Spleen (tissue), 13 donors: ENCODE measurements around the gene STK10. TPM values are rescaled to one million over a fixed set of nuclear protein-coding genes. Genes with fewer than 3 reads are reported as not detected.

Experiments used
- DNase-seq: peaks from one replicate; pipeline ENCODE4 v3.0.0-alpha.2; 2020
- H3K27ac ChIP-seq, 8 donors: fragments of 200-600 bp; sonication (generic) in 7 of 8; 1 replicate in 4 of 8; 2 replicates in 4 of 8; pipeline versions ENCODE4 v1.5.0 to v1.8.0; 2016 to 2021; ENCODE audit warnings: inconsistent platforms in 4 of 8, mild to moderate bottlenecking in 4 of 8, moderate library complexity in 1 of 8
- H3K27me3 ChIP-seq, 7 donors: fragments of 200-600 bp; sonication (generic) in 6 of 7; replicated peaks in 1 of 7; 1 replicate in 4 of 7; 2 replicates in 3 of 7; pipeline versions ENCODE4 v1.5.0 to v1.8.0; 2016 to 2021; ENCODE audit warnings: inconsistent platforms in 3 of 7, mild to moderate bottlenecking in 1 of 7
- H3K36me3 ChIP-seq, 6 donors: fragments of 200-600 bp; sonication (generic) in 5 of 6; 1 replicate in 4 of 6; 2 replicates in 2 of 6; pipeline versions ENCODE4 v1.5.0 to v1.8.0; 2016 to 2021; ENCODE audit warnings: inconsistent platforms in 2 of 6
- H3K4me1 ChIP-seq, 6 donors: fragments of 200-600 bp; sonication (generic) in 5 of 6; 1 replicate in 3 of 6; 2 replicates in 3 of 6; pipeline versions ENCODE4 v1.5.0 to v1.8.0; 2016 to 2021; ENCODE audit warnings: inconsistent platforms in 3 of 6
- H3K4me3 ChIP-seq, 8 donors: fragments of 200-600 bp; sonication (generic) in 7 of 8; 1 replicate in 4 of 8; 2 replicates in 4 of 8; pipeline versions ENCODE4 v1.5.0 to v1.8.0; 2016 to 2021; ENCODE audit warnings: inconsistent platforms in 4 of 8, mild to moderate bottlenecking in 4 of 8, moderate library complexity in 2 of 8
- H3K9me3 ChIP-seq, 8 donors: fragments of 200-600 bp; sonication (generic) in 7 of 8; 1 replicate in 4 of 8; 2 replicates in 4 of 8; pipeline versions ENCODE4 v1.5.0 to v1.8.0; 2016 to 2021; ENCODE audit warnings: inconsistent platforms in 4 of 8
- CTCF ChIP-seq, 11 experiments: fragments of 200-600 bp in 7 of 11; fragments of 450-650 bp in 4 of 11; sonication (generic) in 4 of 11; IDR thresholded peaks in 8 of 11; conservative IDR thresholded peaks in 3 of 11; 1 replicate in 7 of 11; 2 replicates in 4 of 11; pipeline versions ENCODE4 v1.4.0 to v1.8.0; 2016 to 2021; ENCODE audit warnings: antibody characterized with exemption in 11 of 11, inconsistent platforms in 4 of 11, mild to moderate bottlenecking in 1 of 11
- POLR2A ChIP-seq, 3 donors: fragments of 450-650 bp; IDR thresholded peaks; one replicate each; pipeline ENCODE4 v1.5.1; 2017; ENCODE audit warnings: antibody characterized with exemption in 3 of 3, mild to moderate bottlenecking in 1 of 3
- POLR2AphosphoS5 ChIP-seq, 3 donors: sonication (generic); formaldehyde crosslinking; IDR thresholded peaks; one replicate each; pipeline ENCODE4 v1.5.1; 2017; ENCODE audit warnings: antibody characterized with exemption in 3 of 3
- WGBS, 5 donors: extraction: QIAGEN DNeasy Blood & Tissue Kit in 3 of 5; methylation state at CpG; one replicate each; pipeline versions ENCODE4 v1.1.5 to v1.1.7; 2013 to 2018; 5-methylcytosine and 5-hydroxymethylcytosine counted together
- intact Hi-C: fragments of 100-400 bp; cut with DNase I; formaldehyde crosslinking; loops from one replicate; pipeline ENCODE4 v1.15.0; 2023; ENCODE audit warnings: low total_unique reads
- long read RNA-seq, 2 donors: transcript quantifications; one replicate each; lab custom pipeline, GENCODE V29; 2026
- polyA plus RNA-seq, 3 donors: library from polyadenylated mRNA; stranded (reverse); fragments of 200-250 nt; gene quantifications; one replicate each; pipeline ENCODE4 v1.2.1, GENCODE V29; 2013
- total RNA-seq, 7 donors: library from RNA; depleted of rRNA in 3 of 7; stranded (reverse); fragments of >200 nt in 3 of 7; fragmentation: NEBNext Ultra II Directional in 4 of 7; extraction: Animal tissue kit (Norgen Biotek cat#: 25700) in 4 of 7; gene quantifications; one replicate each; pipeline versions ENCODE4 v1.1.0 to v1.2.1, GENCODE V29; 2016 to 2021
- donor health status: healthy with polysubstance abuse.
- donor health status: DM: no; HTN: no; CAD: no; lungs with moderate emphysema.
- donor health status: DM: no; HTN: no; CAD: no.
- donor health status: Bipolar disorder and iron deficiency.
- donor health status: healthy.
- donor health status: DM: no; HTN: no; CAD: no.
- donor health status: DM: yes; HTN: yes; CAD: no.

STK10 gene
- 100 to 1,000 TPM; 112 to 290 (median 182) TPM for total RNA-seq
- 10 to 100 TPM; 34.0 to 60.0 (median 55.2) TPM for polyA plus RNA-seq
- long read RNA-seq, donor 1, full-length matches to known transcripts = 8 of 17 reads
- long read RNA-seq, donor 1, partial matches to known transcripts = 9 of 17 reads
- long read RNA-seq, donor 1, other reads (novel, unspliced or antisense) = 0 of 17 reads
- long read RNA-seq, donor 2, full-length matches to known transcripts = 2 of 11 reads
- long read RNA-seq, donor 2, partial matches to known transcripts = 9 of 11 reads
- long read RNA-seq, donor 2, other reads (novel, unspliced or antisense) = 0 of 11 reads

GRCh38 chr5:172188033-172188892 lies at the start of gene STK10:
STK10 (minus strand) TSS chr5:172188224; CDS start chr5:172188042, 182 bp downstream.
- no peaks in the 10 kb centered on the region for H3K27me3 ChIP-seq
- intact Hi-C loops = loop anchor here (2.0 kb wide), 1 partner anchor 81 kb away; no protein-coding TSS in a partner anchor
- peaks cover 13 to 57% (median 44%) of the 10 kb centered on the region in 6 donors for H3K4me1 ChIP-seq
- TF ChIP-seq CTCF (IDR thresholded peaks at IDR 0.05 in 8 of 11, conservative IDR thresholded peaks at IDR 0.05 in 3 of 11) = peak; percentile 89 to 96 (median 93)
- peak in 1 of 3 donors; percentile 13 for TF ChIP-seq POLR2A (IDR thresholded peaks at IDR 0.05)
- peak; percentile 78 to 92 (median 79) for TF ChIP-seq POLR2AphosphoS5 (IDR thresholded peaks at IDR 0.05)
- peak within 1 kb of the TSS; percentile 67 to 96 (median 91) for H3K4me3 ChIP-seq
- no peaks in the 10 kb centered on the region for H3K9me3 ChIP-seq
- H3K36me3 ChIP-seq = peaks cover 0 to 15% (median 0%) of the 10 kb centered on the region in 6 donors
- peak within 1 kb of the TSS; percentile 69 to 99 (median 96) for H3K27ac ChIP-seq
- WGBS, 5 donors = 0% methylated on average over 18 to 102 of the region's 102 CpGs
- DNase-seq = peak; percentile 99

- no peak overlapping the region for H3K4me3 ChIP-seq
- H3K36me3 ChIP-seq = peaks cover 0 to 31% (median 12%) of the 10 kb centered on the region in 6 donors
- H3K27me3 ChIP-seq = no peaks in the 10 kb centered on the region
- DNase-seq = no peak
- intact Hi-C loops = no loop called here
- no peak for TF ChIP-seq POLR2AphosphoS5 (IDR thresholded peaks at IDR 0.05)
- no peak for TF ChIP-seq POLR2A (IDR thresholded peaks at IDR 0.05)
- no peak for TF ChIP-seq CTCF (IDR thresholded peaks at IDR 0.05 in 8 of 11, conservative IDR thresholded peaks at IDR 0.05 in 3 of 11)
- peaks cover 0 to 39% (median 11%) of the 10 kb centered on the region in 6 donors for H3K4me1 ChIP-seq
- no peaks in the 10 kb centered on the region for H3K9me3 ChIP-seq
- no peak overlapping the region for H3K27ac ChIP-seq
- 85 to 90% (median 85%) methylated on average over 3 of the region's 3 CpGs for WGBS, 5 donors
These were observed 48.1 kb upstream of the STK10 start for GRCh38 chr5:172235827-172236736.

DNA sequence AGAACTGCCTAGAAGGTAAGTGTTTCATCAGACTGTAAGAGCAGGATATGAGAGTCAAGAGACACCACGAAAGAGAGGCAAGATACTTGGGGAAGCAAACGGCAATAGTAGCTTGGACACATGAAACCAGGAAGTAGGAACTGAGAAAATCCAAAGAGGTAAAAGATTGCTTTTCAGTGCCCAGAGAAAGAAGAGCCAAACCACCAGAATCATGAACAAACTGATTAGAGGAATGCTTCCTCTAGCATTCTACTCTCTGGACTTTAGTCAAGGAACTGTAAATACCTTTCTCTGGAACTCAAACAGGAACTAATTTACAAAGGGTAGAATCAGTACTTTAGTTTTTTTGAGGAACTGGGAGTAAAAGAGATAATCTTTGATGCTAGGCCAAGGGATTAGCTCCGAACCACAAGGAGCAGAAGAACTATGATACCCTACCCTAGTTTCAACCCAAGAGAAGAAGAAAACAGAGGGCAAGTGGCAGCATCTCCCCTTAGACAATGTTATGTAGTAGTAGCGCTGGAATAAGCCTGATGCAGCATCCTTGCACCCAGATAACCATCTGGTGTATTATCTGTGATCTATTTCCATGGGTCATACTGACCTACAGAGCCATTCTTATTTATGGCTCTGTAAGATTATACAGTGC lies 47.2 kb upstream of the STK10 start:
- DNase-seq = no peak
- Histone ChIP-seq H3K4me3 (no peak overlapping the region), H3K4me1 (peaks cover 0 to 39% (median 11%) of the 10 kb centered on the region in 6 donors), H3K36me3 (peaks cover 0 to 39% (median 14%) of the 10 kb centered on the region in 6 donors), H3K27ac (no peak overlapping the region), H3K27me3 (no peaks in the 10 kb centered on the region), H3K9me3 (no peaks in the 10 kb centered on the region)
- 26 to 56% (median 50%) methylated on average over 4 of the region's 4 CpGs for WGBS, 5 donors
- intact Hi-C loops = no loop called here
- TF ChIP-seq CTCF (IDR thresholded peaks at IDR 0.05 in 8 of 11, conservative IDR thresholded peaks at IDR 0.05 in 3 of 11) (no peak), POLR2AphosphoS5 (IDR thresholded peaks at IDR 0.05) (no peak), POLR2A (IDR thresholded peaks at IDR 0.05) (no peak)
